ENCODE results near the gene MXI1. TPM values are rescaled to one million over a fixed set of nuclear protein-coding genes. Genes with fewer than 3 reads are reported as not detected.

The MXI1 gene
- total and polyA plus RNA-seq, 10 donors, result 6.8 to 49.4 (median 19.4) TPM

- no peak overlapping the region for H3K4me3 ChIP-seq
- H3K4me1 ChIP-seq, result peaks cover 0 to 6% (median 0%) of the 10 kb centered on the region in 6 donors
- 69 to 92% (median 83%) methylated on average over 5 of the region's 5 CpGs for WGBS, 5 donors
- H3K27me3 ChIP-seq (replicated peaks in 1 of 7), result no peaks in the 10 kb centered on the region
- H3K36me3 ChIP-seq, result no peaks in the 10 kb centered on the region
- intact Hi-C loops (cut with DNase I; ENCODE audit: low total_unique reads), result no loop called here
- peaks cover 0 to 24% (median 19%) of the 10 kb centered on the region in 8 donors for H3K9me3 ChIP-seq
- no peak overlapping the region for H3K27ac ChIP-seq
- no peak for TF ChIP-seq POLR2A (IDR thresholded peaks at IDR 0.05)
- TF ChIP-seq CTCF (IDR thresholded peaks at IDR 0.05 in 8 of 11, conservative IDR thresholded peaks at IDR 0.05 in 3 of 11), result no peak
- no peak for TF ChIP-seq POLR2AphosphoS5 (IDR thresholded peaks at IDR 0.05)
- DNase-seq, result no peak
These were observed 116.9 kb downstream of the MXI1 start for GRCh38 chr10:110324201-110324804.

GRCh38 chr10:110324805-110325280 lies 117.4 kb downstream of the MXI1 start:
- Histone ChIP-seq H3K4me3 (no peak overlapping the region), H3K27me3 (replicated peaks in 1 of 7) (no peaks in the 10 kb centered on the region), H3K4me1 (peaks cover 0 to 6% (median 0%) of the 10 kb centered on the region in 6 donors), H3K9me3 (peaks cover 0 to 29% (median 24%) of the 10 kb centered on the region in 8 donors), H3K36me3 (no peaks in the 10 kb centered on the region), H3K27ac (no peak overlapping the region)
- intact Hi-C loops (cut with DNase I; ENCODE audit: low total_unique reads), result no loop called here
- DNase-seq, result no peak
- no peak for TF ChIP-seq POLR2A (IDR thresholded peaks at IDR 0.05)
- TF ChIP-seq POLR2AphosphoS5 (IDR thresholded peaks at IDR 0.05), result no peak
- no peak for TF ChIP-seq CTCF (IDR thresholded peaks at IDR 0.05 in 8 of 11, conservative IDR thresholded peaks at IDR 0.05 in 3 of 11)
- WGBS, 5 donors, result 43 to 54% (median 45%) methylated on average over 3 of the region's 3 CpGs

DNA sequence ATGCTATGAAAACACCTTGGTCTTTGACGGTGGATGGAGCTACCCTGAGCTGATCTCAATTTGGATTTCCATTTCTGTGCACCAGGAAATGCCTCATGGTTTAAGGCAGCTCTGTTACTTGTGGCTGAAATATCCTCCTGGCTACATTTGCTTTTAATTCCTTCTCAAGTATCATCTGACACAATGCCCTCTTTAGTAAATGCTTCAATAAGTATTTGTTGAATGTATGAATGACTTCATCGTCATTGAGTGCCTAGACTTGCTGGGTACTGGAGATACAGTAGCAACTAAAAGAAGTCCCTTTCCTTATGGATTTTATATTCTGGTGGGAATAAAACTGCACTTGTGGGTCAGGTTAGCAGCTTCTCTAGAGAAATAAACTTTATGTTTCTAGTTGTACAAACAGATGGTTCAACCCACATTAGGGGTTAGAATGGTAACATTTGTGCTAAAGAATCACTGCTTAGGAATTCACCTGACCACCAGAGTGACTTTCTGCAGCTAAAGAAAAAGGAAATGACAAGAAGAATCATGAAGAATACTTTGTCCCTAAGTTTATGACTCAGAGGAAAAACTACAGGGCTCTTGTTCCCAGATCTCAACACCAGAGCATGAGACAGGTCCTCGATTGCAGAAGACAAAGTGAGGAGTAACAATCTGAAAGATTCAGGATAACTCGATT lies 119.1 kb downstream of the MXI1 start:
- intact Hi-C loops (cut with DNase I; ENCODE audit: low total_unique reads), result no loop called here
- DNase-seq, result no peak
- Histone ChIP-seq H3K36me3 (no peaks in the 10 kb centered on the region), H3K27me3 (replicated peaks in 1 of 7) (no peaks in the 10 kb centered on the region), H3K4me3 (no peak overlapping the region), H3K27ac (no peak overlapping the region), H3K9me3 (peaks cover 0 to 33% (median 29%) of the 10 kb centered on the region in 8 donors), H3K4me1 (peaks cover 0 to 6% (median 0%) of the 10 kb centered on the region in 6 donors)
- TF ChIP-seq CTCF (IDR thresholded peaks at IDR 0.05 in 8 of 11, conservative IDR thresholded peaks at IDR 0.05 in 3 of 11) (no peak), POLR2AphosphoS5 (IDR thresholded peaks at IDR 0.05) (no peak), POLR2A (IDR thresholded peaks at IDR 0.05) (no peak)
- 71 to 87% (median 77%) methylated on average over 4 of the region's 4 CpGs for WGBS, 5 donors

DNA sequence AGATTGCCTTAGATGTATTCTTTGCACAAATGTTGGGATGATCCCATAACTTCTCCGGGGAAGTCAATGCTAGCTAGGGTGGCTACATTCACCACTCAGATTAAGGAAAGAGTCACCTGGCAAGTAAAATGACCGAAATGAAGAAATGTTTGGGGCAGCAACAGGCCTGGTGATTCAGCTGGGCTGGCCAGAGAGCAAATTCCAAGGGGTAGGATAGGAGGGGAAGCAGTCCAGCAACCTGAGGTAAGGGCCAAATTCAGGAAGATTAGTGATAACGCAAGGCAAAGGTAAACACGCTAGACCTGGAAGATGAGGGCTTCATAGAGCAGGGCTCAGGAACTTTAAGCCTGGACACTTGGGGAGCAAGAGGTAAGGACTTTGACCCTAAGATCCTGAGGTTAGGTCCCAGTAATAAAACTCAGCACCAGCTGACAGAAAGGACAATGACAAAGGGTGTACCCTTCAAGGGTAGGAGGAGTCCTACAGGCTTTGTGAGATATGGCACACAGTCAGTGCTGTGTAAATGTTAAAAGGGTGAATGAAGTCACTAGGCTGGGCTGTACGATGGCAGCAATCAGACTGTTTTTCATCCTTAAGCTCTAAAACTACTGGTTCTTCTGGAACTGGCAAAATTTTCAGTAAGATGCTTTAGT lies 120.0 kb downstream of the MXI1 start:
- H3K36me3 ChIP-seq, result no peaks in the 10 kb centered on the region
- intact Hi-C loops (cut with DNase I; ENCODE audit: low total_unique reads), result no loop called here

More for the DNA sequence above, 120.0 kb downstream of the MXI1 start:
- WGBS, 5 donors, result 89 to 94% (median 92%) methylated on average over 5 of the region's 5 CpGs
- Histone ChIP-seq H3K27me3 (replicated peaks in 1 of 7) (no peaks in the 10 kb centered on the region), H3K9me3 (peaks cover 0 to 33% (median 27%) of the 10 kb centered on the region in 8 donors), H3K27ac (no peak overlapping the region), H3K4me3 (no peak overlapping the region), H3K4me1 (peaks cover 0 to 6% (median 0%) of the 10 kb centered on the region in 6 donors)
- no peak for TF ChIP-seq POLR2AphosphoS5 (IDR thresholded peaks at IDR 0.05)
- no peak for TF ChIP-seq CTCF (IDR thresholded peaks at IDR 0.05 in 8 of 11, conservative IDR thresholded peaks at IDR 0.05 in 3 of 11)
- no peak for TF ChIP-seq POLR2A (IDR thresholded peaks at IDR 0.05)
- no peak for DNase-seq
